ENCODE measurements around the gene EEF1B2. TPM values are rescaled to one million over a fixed set of nuclear protein-coding genes. Genes with fewer than 3 reads are reported as not detected.
"Not testable (repeated sequence)": the region's sequence is repeated elsewhere in the genome, so short reads cannot be mapped to it uniquely, and the experiment has no call there.

Gene EEF1B2
- total RNA-seq, 2 donors from 2014 or later, result 174 to 397 TPM

GRCh38 chr2:206201075-206201848 lies 41.6 kb downstream of the EEF1B2 start:
- no peaks in the 10 kb centered on the region for H3K36me3 ChIP-seq (replicated peaks in 1 of 2; ENCODE audit: insufficient read depth in 1 of 2, low read depth in 2 of 2)
- DNase-seq (no peak), ATAC-seq (no peak)
- no peaks in the 10 kb centered on the region for H3K9me3 ChIP-seq
- no peaks in the 10 kb centered on the region for H3K27me3 ChIP-seq
- H3K4me3 ChIP-seq, result no peak overlapping the region
- H3K27ac ChIP-seq, result no peak overlapping the region
- no peaks in the 10 kb centered on the region for H3K4me1 ChIP-seq
- no peak for TF ChIP-seq POLR2A (IDR thresholded peaks at IDR 0.05)
- TF ChIP-seq CTCF (IDR thresholded peaks at IDR 0.05), result no peak
- intact Hi-C loops (cut with DNase I), result no loop called here
- 70 to 73% methylated on average over 5 of the region's 5 CpGs for WGBS, 2 donors

GRCh38 chr2:206202446-206202845 lies 42.8 kb downstream of the EEF1B2 start:
- H3K36me3 ChIP-seq (replicated peaks in 1 of 2; ENCODE audit: insufficient read depth in 1 of 2, low read depth in 2 of 2), result no peaks in the 10 kb centered on the region
- ATAC-seq, result no peak
- no peak overlapping the region for H3K4me3 ChIP-seq
- WGBS, 2 donors, result 87% methylated on average over 16 of the region's 16 CpGs
- intact Hi-C loops (cut with DNase I), result no loop called here
- TF ChIP-seq POLR2A (IDR thresholded peaks at IDR 0.05) (no peak), CTCF (IDR thresholded peaks at IDR 0.05) (no peak)
- no peak for DNase-seq
- no peaks in the 10 kb centered on the region for H3K4me1 ChIP-seq
- no peaks in the 10 kb centered on the region for H3K27me3 ChIP-seq
- no peak overlapping the region for H3K27ac ChIP-seq
- H3K9me3 ChIP-seq, result no peaks in the 10 kb centered on the region

- WGBS, 2 donors, result 88 to 92% methylated on average over 17 of the region's 17 CpGs
- Histone ChIP-seq H3K27ac (no peak overlapping the region), H3K4me1 (no peaks in the 10 kb centered on the region), H3K36me3 (replicated peaks in 1 of 2; ENCODE audit: insufficient read depth in 1 of 2, low read depth in 2 of 2) (no peaks in the 10 kb centered on the region), H3K9me3 (no peaks in the 10 kb centered on the region), H3K4me3 (no peak overlapping the region), H3K27me3 (no peaks in the 10 kb centered on the region)
- no peak for ATAC-seq
- intact Hi-C loops (cut with DNase I), result no loop called here
- no peak for DNase-seq
- TF ChIP-seq CTCF (IDR thresholded peaks at IDR 0.05) (no peak), POLR2A (IDR thresholded peaks at IDR 0.05) (no peak)
Measured at GRCh38 chr2:206203331-206203730, 43.6 kb downstream of the EEF1B2 start.

GRCh38 chr2:206204710-206205109 lies 45.0 kb downstream of the EEF1B2 start:
- no peaks in the 10 kb centered on the region for H3K9me3 ChIP-seq
- no peak for TF ChIP-seq CTCF (IDR thresholded peaks at IDR 0.05)
- no peak for TF ChIP-seq POLR2A (IDR thresholded peaks at IDR 0.05)
- no peak for ATAC-seq
- H3K36me3 ChIP-seq (replicated peaks in 1 of 2; ENCODE audit: insufficient read depth in 1 of 2, low read depth in 2 of 2), result no peaks in the 10 kb centered on the region
- no peaks in the 10 kb centered on the region for H3K4me1 ChIP-seq
- no peak for DNase-seq
- no peak overlapping the region for H3K27ac ChIP-seq
- H3K27me3 ChIP-seq, result no peaks in the 10 kb centered on the region
- WGBS, 2 donors, result 39 to 61% methylated on average over 3 of the region's 3 CpGs
- H3K4me3 ChIP-seq, result no peak overlapping the region
- intact Hi-C loops (cut with DNase I), result no loop called here

GRCh38 chr2:206207316-206207715 lies 47.6 kb downstream of the EEF1B2 start:
- ATAC-seq; H3K36me3 ChIP-seq (replicated peaks in 1 of 2; ENCODE audit: insufficient read depth in 1 of 2, low read depth in 2 of 2); H3K27me3 ChIP-seq; DNase-seq; H3K27ac ChIP-seq; H3K4me1 ChIP-seq; H3K9me3 ChIP-seq; intact Hi-C loops (cut with DNase I); H3K4me3 ChIP-seq: not testable (repeated sequence)
- 100% methylated on average over 2 of the region's 2 CpGs for WGBS, 2 donors
